ENCODE results near the gene TDG.

The TDG gene

GRCh38 chr12:103956509-103957027 lies 9.1 kb upstream of the TDG start:
- H3K27me3 ChIP-seq = no peaks in the 10 kb centered on the region
- peaks cover 27% of the 10 kb centered on the region for H3K36me3 ChIP-seq
- no peaks in the 10 kb centered on the region for H3K9me3 ChIP-seq
- peaks cover 13 to 16% of the 10 kb centered on the region in 2 experiments for H3K4me1 ChIP-seq (ENCODE audit: control insufficient read depth in 1 of 2, insufficient read depth in 1 of 2, low read depth in 1 of 2, low read length in 1 of 2)
- peak overlapping the region; percentile 80 for H3K27ac ChIP-seq
- peak overlapping the region; percentile 80 to 86 for H3K4me3 ChIP-seq (ENCODE audit: low read depth in 1 of 2, low read length in 1 of 2)
- TF ChIP-seq, protein P1, sequence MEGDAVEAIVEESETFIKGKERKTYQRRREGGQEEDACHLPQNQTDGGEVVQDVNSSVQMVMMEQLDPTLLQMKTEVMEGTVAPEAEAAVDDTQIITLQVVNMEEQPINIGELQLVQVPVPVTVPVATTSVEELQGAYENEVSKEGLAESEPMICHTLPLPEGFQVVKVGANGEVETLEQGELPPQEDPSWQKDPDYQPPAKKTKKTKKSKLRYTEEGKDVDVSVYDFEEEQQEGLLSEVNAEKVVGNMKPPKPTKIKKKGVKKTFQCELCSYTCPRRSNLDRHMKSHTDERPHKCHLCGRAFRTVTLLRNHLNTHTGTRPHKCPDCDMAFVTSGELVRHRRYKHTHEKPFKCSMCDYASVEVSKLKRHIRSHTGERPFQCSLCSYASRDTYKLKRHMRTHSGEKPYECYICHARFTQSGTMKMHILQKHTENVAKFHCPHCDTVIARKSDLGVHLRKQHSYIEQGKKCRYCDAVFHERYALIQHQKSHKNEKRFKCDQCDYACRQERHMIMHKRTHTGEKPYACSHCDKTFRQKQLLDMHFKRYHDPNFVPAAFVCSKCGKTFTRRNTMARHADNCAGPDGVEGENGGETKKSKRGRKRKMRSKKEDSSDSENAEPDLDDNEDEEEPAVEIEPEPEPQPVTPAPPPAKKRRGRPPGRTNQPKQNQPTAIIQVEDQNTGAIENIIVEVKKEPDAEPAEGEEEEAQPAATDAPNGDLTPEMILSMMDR (IDR thresholded peaks at IDR 0.05) = no peak

DNA sequence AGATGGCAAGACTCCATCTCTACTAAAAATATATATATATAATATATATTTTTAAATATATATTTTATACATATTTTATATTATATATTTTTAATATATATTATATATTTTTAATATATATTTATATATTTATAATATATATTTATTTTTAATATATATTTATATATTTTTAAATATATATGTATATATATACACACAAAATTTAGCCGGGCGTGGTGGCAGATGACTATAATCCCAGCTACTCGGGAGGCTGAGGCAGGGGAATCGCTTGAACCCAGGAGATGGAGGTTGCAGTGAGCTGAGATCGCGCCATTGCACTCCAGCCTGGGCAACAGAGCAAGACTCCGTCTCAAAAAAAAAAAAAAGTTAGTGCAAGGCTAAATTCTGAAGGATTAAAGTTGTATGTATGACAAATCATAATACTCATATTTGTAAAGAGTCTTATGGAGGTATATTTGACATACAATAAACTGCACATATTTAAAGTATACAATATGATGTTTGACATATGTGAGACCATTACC lies 7.7 kb upstream of the TDG start:
- Histone ChIP-seq H3K27ac (peak overlapping the region; percentile 80), H3K4me1 (ENCODE audit: control insufficient read depth in 1 of 2, insufficient read depth in 1 of 2, low read depth in 1 of 2, low read length in 1 of 2) (peaks cover 13 to 16% of the 10 kb centered on the region in 2 experiments), H3K36me3 (peaks cover 13% of the 10 kb centered on the region), H3K4me3 (ENCODE audit: low read depth in 1 of 2, low read length in 1 of 2) (peak overlapping the region; percentile 80 to 86), H3K27me3 (no peaks in the 10 kb centered on the region), H3K9me3 (no peaks in the 10 kb centered on the region)
- TF ChIP-seq, protein P1 (IDR thresholded peaks at IDR 0.05) = no peak

GRCh38 chr12:103958621-103959020 lies 7.1 kb upstream of the TDG start:
- no peak overlapping the region for H3K27ac ChIP-seq
- peaks cover 13 to 16% of the 10 kb centered on the region in 2 experiments for H3K4me1 ChIP-seq (ENCODE audit: control insufficient read depth in 1 of 2, insufficient read depth in 1 of 2, low read depth in 1 of 2, low read length in 1 of 2)
- peaks cover 6% of the 10 kb centered on the region for H3K36me3 ChIP-seq
- no peaks in the 10 kb centered on the region for H3K9me3 ChIP-seq
- no peak overlapping the region for H3K4me3 ChIP-seq (ENCODE audit: low read depth in 1 of 2, low read length in 1 of 2)
- no peaks in the 10 kb centered on the region for H3K27me3 ChIP-seq
- TF ChIP-seq, protein P1 (IDR thresholded peaks at IDR 0.05) = no peak

GRCh38 chr12:103960616-103961227 lies 5.0 kb upstream of the TDG start:
- no peaks in the 10 kb centered on the region for H3K27me3 ChIP-seq
- no peak overlapping the region for H3K27ac ChIP-seq
- TF ChIP-seq, protein P1 (IDR thresholded peaks at IDR 0.05) = no peak

GRCh38 chr12:103962493-103962892 lies 3.2 kb upstream of the TDG start:
- Histone ChIP-seq H3K36me3 (no peaks in the 10 kb centered on the region), H3K9me3 (no peaks in the 10 kb centered on the region), H3K27me3 (no peaks in the 10 kb centered on the region), H3K27ac (no peak overlapping the region), H3K4me3 (ENCODE audit: low read depth in 1 of 2, low read length in 1 of 2) (no peak overlapping the region), H3K4me1 (ENCODE audit: control insufficient read depth in 1 of 2, insufficient read depth in 1 of 2, low read depth in 1 of 2, low read length in 1 of 2) (peaks cover 19 to 22% of the 10 kb centered on the region in 2 experiments)
- TF ChIP-seq, protein P1 (IDR thresholded peaks at IDR 0.05) = no peak

More at GRCh38 chr12:103960616-103961227, 5.0 kb upstream of the TDG start:
- Histone ChIP-seq H3K9me3 (no peaks in the 10 kb centered on the region), H3K4me3 (ENCODE audit: low read depth in 1 of 2, low read length in 1 of 2) (no peak overlapping the region), H3K36me3 (no peaks in the 10 kb centered on the region), H3K4me1 (ENCODE audit: control insufficient read depth in 1 of 2, insufficient read depth in 1 of 2, low read depth in 1 of 2, low read length in 1 of 2) (peaks cover 19 to 22% of the 10 kb centered on the region in 2 experiments)

Data from neutrophil (primary cell).